ENCODE results near the gene FYN.

Gene FYN

DNA sequence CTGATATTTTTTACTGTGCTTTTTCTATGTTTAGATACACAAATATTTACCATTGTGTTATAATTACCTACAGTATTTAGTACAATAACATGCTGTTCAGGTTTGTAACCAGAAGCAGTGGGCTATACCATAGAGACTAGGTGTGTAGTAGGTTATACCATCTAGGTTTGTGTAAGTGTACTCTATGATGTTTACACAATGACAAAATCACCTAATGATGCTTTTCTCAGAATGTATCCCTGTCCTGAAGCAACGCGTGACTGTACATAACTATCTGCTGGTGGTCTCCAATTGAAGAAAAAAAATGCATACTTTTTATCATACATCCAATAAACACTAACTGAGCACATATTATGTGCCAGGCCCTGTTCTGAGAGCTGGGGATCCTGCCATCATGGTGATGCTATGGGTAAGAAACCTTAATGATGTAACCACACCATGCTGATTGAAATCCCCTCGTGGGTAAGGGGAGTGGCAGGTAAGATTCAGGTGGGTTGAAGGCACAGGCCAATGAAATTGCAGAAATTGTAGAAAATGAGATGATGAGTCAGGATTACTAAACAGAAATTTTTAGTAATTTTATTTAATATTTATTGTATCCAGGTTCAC, 76.8 kb downstream of the FYN start:
- Histone ChIP-seq H3K9me3 (ENCODE audit: control insufficient read depth, insufficient read depth, low read length) (no peaks in the 10 kb centered on the region), H3K4me1 (ENCODE audit: control insufficient read depth, insufficient read depth, low read length) (peaks cover 22% of the 10 kb centered on the region), H3K27ac (ENCODE audit: low read depth, low read length) (no peak overlapping the region), H3K27me3 (ENCODE audit: control insufficient read depth, insufficient read depth, low read length) (no peaks in the 10 kb centered on the region), H3K9ac (ENCODE audit: low read depth, low read length) (no peak overlapping the region), H3K36me3 (ENCODE audit: control insufficient read depth, insufficient read depth, low read length) (no peaks in the 10 kb centered on the region), H3K4me3 (ENCODE audit: low read depth, low read length) (no peak overlapping the region)

DNA sequence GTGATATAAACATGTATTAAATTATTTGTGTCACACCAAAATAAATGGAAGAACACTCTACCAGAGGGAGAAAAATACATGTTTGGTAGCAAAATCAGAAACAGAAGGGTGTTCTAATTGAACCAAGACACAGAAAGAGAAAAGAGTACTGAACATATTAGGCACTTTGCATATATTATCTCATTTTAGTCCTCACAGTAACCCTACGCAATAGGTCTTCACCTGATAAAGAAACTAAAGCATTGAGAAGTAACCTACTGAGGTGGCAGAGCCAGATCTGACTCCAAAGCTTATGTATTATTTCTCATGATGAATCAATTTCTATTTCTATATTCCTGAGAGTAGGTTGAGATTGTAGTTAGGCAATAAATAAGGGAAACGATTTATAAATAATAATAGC, 77.7 kb downstream of the FYN start:
- peaks cover 21% of the 10 kb centered on the region for H3K4me1 ChIP-seq (ENCODE audit: control insufficient read depth, insufficient read depth, low read length)
- H3K9me3 ChIP-seq (ENCODE audit: control insufficient read depth, insufficient read depth, low read length), result no peaks in the 10 kb centered on the region
- H3K27ac ChIP-seq (ENCODE audit: low read depth, low read length), result no peak overlapping the region
- H3K4me3 ChIP-seq (ENCODE audit: low read depth, low read length), result no peak overlapping the region
- H3K9ac ChIP-seq (ENCODE audit: low read depth, low read length), result no peak overlapping the region
- no peaks in the 10 kb centered on the region for H3K36me3 ChIP-seq (ENCODE audit: control insufficient read depth, insufficient read depth, low read length)
- no peaks in the 10 kb centered on the region for H3K27me3 ChIP-seq (ENCODE audit: control insufficient read depth, insufficient read depth, low read length)

GRCh38 chr6:111794727-111795452, 78.4 kb downstream of the FYN start:
- no peaks in the 10 kb centered on the region for H3K9me3 ChIP-seq (ENCODE audit: control insufficient read depth, insufficient read depth, low read length)

DNA sequence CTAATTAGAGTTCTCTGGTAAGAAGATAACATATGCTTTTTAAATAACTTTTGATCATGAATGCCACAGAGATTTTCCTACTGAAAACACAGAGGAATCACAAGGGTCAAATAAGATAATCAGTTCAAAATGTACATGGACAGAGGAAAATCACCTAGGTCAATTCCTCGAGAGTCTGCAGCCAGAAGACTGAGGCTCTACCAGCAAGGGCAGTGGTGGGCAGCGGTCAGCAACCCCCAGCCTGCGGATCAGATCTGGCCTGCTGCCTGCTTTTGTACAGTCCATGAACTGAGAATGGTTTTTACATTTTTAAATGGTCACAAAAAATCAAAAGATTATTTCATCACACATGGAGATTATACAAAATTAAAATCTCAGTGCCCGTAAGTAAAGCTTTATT, 79.0 kb downstream of the FYN start:
- H3K4me1 ChIP-seq (ENCODE audit: control insufficient read depth, insufficient read depth, low read length), result peaks cover 12% of the 10 kb centered on the region
- H3K9me3 ChIP-seq (ENCODE audit: control insufficient read depth, insufficient read depth, low read length), result no peaks in the 10 kb centered on the region
- no peak overlapping the region for H3K9ac ChIP-seq (ENCODE audit: low read depth, low read length)
- no peaks in the 10 kb centered on the region for H3K36me3 ChIP-seq (ENCODE audit: control insufficient read depth, insufficient read depth, low read length)
- no peaks in the 10 kb centered on the region for H3K27me3 ChIP-seq (ENCODE audit: control insufficient read depth, insufficient read depth, low read length)
- no peak overlapping the region for H3K4me3 ChIP-seq (ENCODE audit: low read depth, low read length)
- H3K27ac ChIP-seq (ENCODE audit: low read depth, low read length), result no peak overlapping the region

More at GRCh38 chr6:111794727-111795452, 78.4 kb downstream of the FYN start:
- H3K27me3 ChIP-seq (ENCODE audit: control insufficient read depth, insufficient read depth, low read length), result no peaks in the 10 kb centered on the region
- no peak overlapping the region for H3K27ac ChIP-seq (ENCODE audit: low read depth, low read length)
- H3K36me3 ChIP-seq (ENCODE audit: control insufficient read depth, insufficient read depth, low read length), result no peaks in the 10 kb centered on the region
- no peak overlapping the region for H3K4me3 ChIP-seq (ENCODE audit: low read depth, low read length)
- no peak overlapping the region for H3K9ac ChIP-seq (ENCODE audit: low read depth, low read length)
- peaks cover 14% of the 10 kb centered on the region for H3K4me1 ChIP-seq (ENCODE audit: control insufficient read depth, insufficient read depth, low read length)

DNA sequence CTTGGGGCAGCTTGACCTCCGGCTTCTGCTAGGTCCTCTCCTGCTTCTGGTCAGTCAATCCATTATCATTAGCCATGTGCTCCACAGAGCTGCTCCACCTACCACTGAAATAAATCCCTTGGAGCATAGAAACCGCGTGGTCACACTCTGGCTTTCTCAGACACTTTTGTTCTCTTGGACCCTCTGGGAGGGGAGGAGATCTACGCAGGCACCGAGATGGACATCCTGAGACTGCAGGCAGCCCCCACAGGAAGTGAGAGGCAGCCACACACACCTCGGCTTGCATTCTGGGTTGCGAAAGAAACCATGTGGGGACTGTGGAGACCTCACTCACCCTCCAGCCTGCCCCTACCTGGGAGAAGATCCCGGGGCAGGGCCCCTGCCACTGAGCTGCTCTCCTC, 79.5 kb downstream of the FYN start:
- no peaks in the 10 kb centered on the region for H3K9me3 ChIP-seq (ENCODE audit: control insufficient read depth, insufficient read depth, low read length)
- H3K36me3 ChIP-seq (ENCODE audit: control insufficient read depth, insufficient read depth, low read length), result no peaks in the 10 kb centered on the region
- H3K4me1 ChIP-seq (ENCODE audit: control insufficient read depth, insufficient read depth, low read length), result peaks cover 13% of the 10 kb centered on the region
- H3K27me3 ChIP-seq (ENCODE audit: control insufficient read depth, insufficient read depth, low read length), result no peaks in the 10 kb centered on the region
- no peak overlapping the region for H3K4me3 ChIP-seq (ENCODE audit: low read depth, low read length)
- H3K27ac ChIP-seq (ENCODE audit: low read depth, low read length), result no peak overlapping the region
- H3K9ac ChIP-seq (ENCODE audit: low read depth, low read length), result no peak overlapping the region

DNA sequence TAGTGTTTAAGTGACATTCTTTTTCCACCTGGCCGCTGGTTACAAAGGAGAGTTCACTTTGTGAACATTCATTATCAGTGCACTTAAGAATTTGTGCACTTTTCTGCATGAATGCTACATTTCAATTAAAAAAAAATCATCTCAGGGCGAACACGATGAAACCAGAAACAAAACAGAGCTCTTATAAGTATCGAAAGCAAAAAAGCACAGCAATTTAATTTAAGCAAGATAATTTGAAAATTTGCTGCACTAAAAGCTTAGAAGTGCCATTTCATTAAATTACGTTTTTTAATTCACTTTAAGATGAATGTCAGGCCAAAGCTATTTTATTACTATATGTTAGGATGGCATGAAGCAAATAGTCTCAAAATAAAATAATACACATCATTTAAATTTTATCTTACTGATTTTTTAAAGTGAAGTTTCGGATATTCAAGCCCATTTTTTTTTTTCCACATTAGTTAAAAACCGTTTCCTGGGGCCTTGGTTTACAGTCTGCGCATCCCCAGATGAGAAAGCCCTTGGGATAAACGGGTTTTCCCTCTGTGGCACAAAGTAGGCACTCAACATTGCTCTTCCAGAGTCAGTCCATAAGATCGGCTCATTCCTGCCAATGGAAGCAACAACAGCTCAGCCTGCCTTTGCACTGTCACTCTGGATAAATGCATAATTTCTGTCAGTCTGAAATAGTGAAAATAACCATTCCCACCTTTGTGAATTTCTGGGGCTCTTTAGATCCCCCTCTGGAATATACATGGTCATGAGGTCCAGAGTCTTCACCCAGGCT, 80.1 kb downstream of the FYN start:
- no peak overlapping the region for H3K27ac ChIP-seq (ENCODE audit: low read depth, low read length)
- no peaks in the 10 kb centered on the region for H3K36me3 ChIP-seq (ENCODE audit: control insufficient read depth, insufficient read depth, low read length)
- no peaks in the 10 kb centered on the region for H3K27me3 ChIP-seq (ENCODE audit: control insufficient read depth, insufficient read depth, low read length)
- no peaks in the 10 kb centered on the region for H3K9me3 ChIP-seq (ENCODE audit: control insufficient read depth, insufficient read depth, low read length)
- no peak overlapping the region for H3K4me3 ChIP-seq (ENCODE audit: low read depth, low read length)
- peaks cover 8% of the 10 kb centered on the region for H3K4me1 ChIP-seq (ENCODE audit: control insufficient read depth, insufficient read depth, low read length)
- H3K9ac ChIP-seq (ENCODE audit: low read depth, low read length), result no peak overlapping the region

GRCh38 chr6:111792241-111792640, 81.0 kb downstream of the FYN start:
- Histone ChIP-seq H3K36me3 (ENCODE audit: control insufficient read depth, insufficient read depth, low read length) (no peaks in the 10 kb centered on the region), H3K27ac (ENCODE audit: low read depth, low read length) (no peak overlapping the region), H3K9ac (ENCODE audit: low read depth, low read length) (no peak overlapping the region), H3K27me3 (ENCODE audit: control insufficient read depth, insufficient read depth, low read length) (no peaks in the 10 kb centered on the region), H3K4me1 (ENCODE audit: control insufficient read depth, insufficient read depth, low read length) (peaks cover 8% of the 10 kb centered on the region), H3K4me3 (ENCODE audit: low read depth, low read length) (no peak overlapping the region), H3K9me3 (ENCODE audit: control insufficient read depth, insufficient read depth, low read length) (no peaks in the 10 kb centered on the region)

GRCh38 chr6:111791415-111791814, 81.8 kb downstream of the FYN start:
- no peaks in the 10 kb centered on the region for H3K9me3 ChIP-seq (ENCODE audit: control insufficient read depth, insufficient read depth, low read length)
- no peak overlapping the region for H3K9ac ChIP-seq (ENCODE audit: low read depth, low read length)
- no peak overlapping the region for H3K27ac ChIP-seq (ENCODE audit: low read depth, low read length)
- H3K4me1 ChIP-seq (ENCODE audit: control insufficient read depth, insufficient read depth, low read length), result peaks cover 8% of the 10 kb centered on the region
- no peaks in the 10 kb centered on the region for H3K36me3 ChIP-seq (ENCODE audit: control insufficient read depth, insufficient read depth, low read length)
- H3K4me3 ChIP-seq (ENCODE audit: low read depth, low read length), result no peak overlapping the region
- H3K27me3 ChIP-seq (ENCODE audit: control insufficient read depth, insufficient read depth, low read length), result no peaks in the 10 kb centered on the region

GRCh38 chr6:111789598-111789997, 83.7 kb downstream of the FYN start:
- Histone ChIP-seq H3K9ac (ENCODE audit: low read depth, low read length) (no peak overlapping the region), H3K27ac (ENCODE audit: low read depth, low read length) (no peak overlapping the region), H3K9me3 (ENCODE audit: control insufficient read depth, insufficient read depth, low read length) (no peaks in the 10 kb centered on the region), H3K4me3 (ENCODE audit: low read depth, low read length) (no peak overlapping the region), H3K4me1 (ENCODE audit: control insufficient read depth, insufficient read depth, low read length) (peaks cover 8% of the 10 kb centered on the region), H3K27me3 (ENCODE audit: control insufficient read depth, insufficient read depth, low read length) (no peaks in the 10 kb centered on the region), H3K36me3 (ENCODE audit: control insufficient read depth, insufficient read depth, low read length) (no peaks in the 10 kb centered on the region)

GRCh38 chr6:111788379-111789276, 84.6 kb downstream of the FYN start:
- no peak overlapping the region for H3K27ac ChIP-seq (ENCODE audit: low read depth, low read length)
- no peak overlapping the region for H3K4me3 ChIP-seq (ENCODE audit: low read depth, low read length)
- no peak overlapping the region for H3K9ac ChIP-seq (ENCODE audit: low read depth, low read length)
- no peaks in the 10 kb centered on the region for H3K9me3 ChIP-seq (ENCODE audit: control insufficient read depth, insufficient read depth, low read length)
- H3K27me3 ChIP-seq (ENCODE audit: control insufficient read depth, insufficient read depth, low read length), result no peaks in the 10 kb centered on the region
- no peaks in the 10 kb centered on the region for H3K36me3 ChIP-seq (ENCODE audit: control insufficient read depth, insufficient read depth, low read length)
- peaks cover 8% of the 10 kb centered on the region for H3K4me1 ChIP-seq (ENCODE audit: control insufficient read depth, insufficient read depth, low read length)

All from HUES48 (cell line).